HG03159 (cell line): ENCODE measurements around the gene KIAA1217.

Source experiments
- ATAC-seq: cut with Tn5 transposase; IDR thresholded peaks from one replicate; pipeline ENCODE4 v1.9.1; 2021; ENCODE audit warnings: mild to moderate bottlenecking, moderate library complexity; ENCODE audit not compliant: unreplicated experiment

The KIAA1217 gene

DNA sequence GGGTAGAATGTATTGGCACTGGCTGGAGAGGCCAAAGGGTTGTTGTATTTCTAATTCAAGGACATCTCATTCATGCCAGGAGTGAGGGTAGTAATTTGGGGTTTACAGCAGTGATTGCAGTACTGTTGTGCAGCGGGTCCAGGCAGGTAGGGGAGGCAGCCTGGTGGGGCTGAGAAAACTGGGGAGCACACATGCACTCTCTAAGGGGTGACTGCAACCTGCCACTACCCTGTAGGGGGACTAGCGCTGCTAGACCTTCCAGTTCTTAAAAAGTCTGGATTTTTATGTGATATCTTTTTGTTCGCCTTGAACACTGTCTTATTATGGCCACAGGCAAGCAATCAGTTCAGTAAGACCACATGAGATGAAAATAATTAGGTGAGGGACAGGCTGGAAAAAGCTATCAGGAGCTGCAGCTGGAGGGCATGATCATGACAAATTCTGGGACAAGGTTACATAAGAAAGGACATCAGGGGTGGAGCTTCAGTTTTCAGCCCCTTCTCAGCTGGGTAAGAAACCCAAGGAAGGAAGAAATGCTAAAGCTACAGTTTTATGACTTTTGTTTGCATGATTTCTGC is 365.7 kb downstream of the KIAA1217 start:
- ATAC-seq: no peak

DNA sequence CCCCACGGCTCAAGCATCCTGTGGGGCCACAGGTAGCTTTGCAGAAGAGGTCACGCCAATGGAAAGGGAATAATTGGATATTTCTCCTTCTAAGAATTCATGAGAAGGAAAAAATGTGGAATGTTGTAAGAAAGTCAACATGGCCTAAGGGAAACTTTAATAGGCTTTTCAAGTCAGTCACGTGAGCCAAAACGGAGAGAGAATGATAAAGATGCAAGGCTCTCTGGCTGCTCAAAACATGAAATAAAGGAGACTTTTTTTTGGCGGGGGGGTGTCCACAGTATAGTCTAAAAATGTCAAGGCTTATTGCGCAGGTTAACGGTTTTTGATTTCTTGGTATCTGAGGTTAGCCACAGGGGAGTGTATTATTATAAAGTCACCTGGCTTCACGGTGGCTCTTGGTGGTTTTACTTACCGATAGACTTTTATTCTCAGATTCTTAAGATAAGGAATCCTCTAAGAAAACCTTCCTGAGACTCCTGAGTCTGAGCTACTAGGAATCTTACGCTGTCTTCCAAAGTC is 366.6 kb downstream of the KIAA1217 start:
- no peak for ATAC-seq

DNA sequence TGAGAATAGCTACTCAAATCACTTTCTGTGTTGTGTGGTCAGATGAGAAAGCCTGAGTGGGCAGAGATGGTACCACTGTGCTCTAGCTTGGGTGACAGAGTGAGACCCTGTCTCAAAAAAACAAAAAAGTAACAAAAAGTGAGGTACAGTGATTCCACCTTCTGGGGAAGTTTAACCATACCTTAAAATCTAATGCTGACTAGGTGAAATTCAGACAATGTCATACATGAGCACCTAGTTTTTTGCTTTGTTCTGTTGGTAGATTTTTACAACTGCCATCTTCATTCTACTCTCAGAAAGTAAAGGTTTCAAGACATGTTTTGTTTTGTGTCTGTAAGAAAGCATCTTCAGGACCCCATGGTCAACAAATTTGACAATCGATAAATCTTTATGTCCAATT is 370.5 kb downstream of the KIAA1217 start:
- no peak for ATAC-seq

DNA sequence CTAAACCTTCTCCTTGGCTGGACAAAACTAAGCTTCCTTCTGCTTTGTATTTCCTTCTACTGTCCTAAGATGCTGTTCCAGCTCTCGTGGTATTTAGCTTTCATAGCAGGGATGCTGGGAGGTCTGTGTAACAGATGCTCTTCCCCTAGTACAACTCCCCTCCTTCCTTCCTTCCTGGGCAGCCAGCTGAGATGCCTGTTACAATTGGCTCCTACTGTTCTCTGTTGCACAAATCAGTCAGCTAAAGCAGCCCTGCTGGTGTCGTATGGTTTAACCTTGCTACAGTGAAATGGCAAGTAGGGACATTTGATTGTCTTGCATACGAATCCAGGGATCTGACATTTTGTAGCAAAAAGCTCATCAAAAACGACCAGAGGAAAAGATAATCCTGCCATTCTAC is 371.0 kb downstream of the KIAA1217 start:
- ATAC-seq: no peak

DNA sequence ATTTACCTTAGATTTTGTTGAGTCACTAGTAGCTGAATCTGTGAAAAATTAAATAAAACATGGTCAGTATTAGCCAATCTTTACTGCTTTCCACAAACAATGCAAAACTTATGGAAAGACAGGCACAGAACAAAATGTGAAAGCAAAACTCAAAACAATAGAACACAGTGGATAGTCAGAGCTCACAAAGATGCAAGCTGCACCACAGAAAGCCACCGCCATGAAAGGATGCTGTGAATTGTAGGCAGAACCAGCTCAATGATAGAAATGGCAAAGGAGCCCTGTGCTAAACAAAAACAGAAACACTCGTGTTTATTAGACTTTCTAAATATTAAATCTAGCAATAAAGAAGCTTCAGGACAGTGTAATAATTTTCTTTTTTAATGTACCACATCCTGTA is 380.3 kb downstream of the KIAA1217 start:
- ATAC-seq: no peak

DNA sequence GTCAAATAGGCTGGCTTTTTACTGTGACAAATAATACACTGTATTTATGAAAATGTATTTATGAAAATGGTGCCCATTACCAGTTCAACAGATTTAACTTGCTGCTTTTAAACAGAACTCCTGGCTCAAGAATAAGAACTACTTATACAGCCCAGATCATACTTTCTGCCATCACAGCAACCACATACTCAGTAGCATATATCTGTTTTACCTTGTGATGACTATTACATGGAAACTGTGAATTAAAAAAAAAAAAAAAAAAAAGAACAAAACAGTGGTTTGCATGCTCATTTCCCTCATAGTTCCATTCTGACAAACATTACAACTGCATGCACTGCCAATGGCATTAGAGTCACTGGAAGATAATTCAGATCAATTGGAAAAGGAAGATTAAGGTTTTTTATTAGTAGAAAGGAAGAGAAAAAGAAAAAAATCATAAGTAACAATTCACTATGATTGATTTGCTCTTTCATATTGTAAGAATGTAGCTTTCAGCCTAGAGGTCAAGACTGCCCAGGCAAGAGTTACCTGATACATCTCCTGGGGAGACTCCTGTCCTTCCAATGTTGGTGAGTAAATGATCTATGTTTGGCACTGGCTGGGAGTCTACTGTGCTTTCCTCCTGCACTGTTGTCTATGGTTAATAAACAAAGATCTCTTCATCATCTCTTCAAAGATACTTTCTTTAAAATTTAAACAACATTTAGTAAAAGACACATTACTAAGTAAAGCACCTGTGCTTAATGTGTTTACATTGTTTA is 381.9 kb downstream of the KIAA1217 start:
- ATAC-seq: no peak

DNA sequence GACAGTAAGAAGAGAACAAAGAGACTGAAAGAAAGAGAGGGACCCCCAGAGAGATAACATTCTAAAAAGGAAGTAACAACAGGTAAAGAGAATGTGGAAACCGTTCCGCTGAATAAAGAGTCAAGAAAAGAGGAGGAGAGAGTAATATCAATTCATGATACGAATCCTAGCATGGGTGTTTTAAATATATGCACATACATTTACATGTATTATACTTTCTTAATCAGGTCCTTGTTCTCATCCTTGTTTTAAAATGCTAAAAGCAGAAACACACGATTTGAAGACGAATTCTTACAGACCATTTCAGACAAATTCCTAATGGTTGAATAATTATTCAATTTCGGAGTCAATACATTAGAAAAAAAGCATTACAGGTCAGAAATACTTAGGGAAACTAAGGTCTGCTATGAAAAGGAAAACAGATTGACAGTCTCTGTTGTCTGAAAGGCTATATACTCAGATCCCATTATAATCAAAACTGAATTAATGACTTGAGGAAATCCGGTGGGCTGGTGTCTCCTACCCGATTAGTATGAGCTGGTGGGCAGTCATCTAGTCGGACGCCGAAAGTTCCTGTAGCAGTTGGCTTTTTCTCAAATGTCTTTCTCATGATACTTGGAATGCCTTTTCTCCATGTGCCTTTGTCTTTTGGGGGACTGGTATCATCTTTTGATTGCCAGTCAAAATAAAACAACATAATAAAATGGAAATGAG is 387.4 kb downstream of the KIAA1217 start:
- ATAC-seq: no peak

DNA sequence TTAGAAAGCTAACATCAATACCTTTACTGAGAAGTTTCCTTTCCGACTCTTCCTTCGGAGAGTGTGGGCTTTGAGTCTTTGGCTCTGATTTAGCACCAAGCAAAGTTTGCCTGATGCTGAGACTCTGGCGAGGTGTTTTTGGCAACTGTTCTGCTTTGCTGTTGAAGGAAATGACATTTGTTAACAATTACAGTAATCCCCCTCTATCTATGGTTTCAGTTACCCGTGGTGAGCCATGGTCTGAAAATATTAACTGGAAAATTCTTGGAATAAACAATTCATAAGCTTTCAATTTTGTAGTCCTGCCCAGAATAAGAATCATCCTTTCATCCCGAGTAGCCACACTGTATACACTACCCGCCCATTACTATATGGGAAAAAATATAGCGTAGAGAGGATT is 388.5 kb downstream of the KIAA1217 start:
- no peak for ATAC-seq
